Cardiac muscle cell (in vitro differentiated cells and primary cell): ENCODE measurements around the gene NLGN4Y. TPM values are rescaled to one million over a fixed set of nuclear protein-coding genes. Genes with fewer than 3 reads are reported as not detected.
"Not testable (repeated sequence)": the region's sequence is repeated elsewhere in the genome, so short reads cannot be mapped to it uniquely, and the experiment has no call there.

ENCODE experiments used
- DNase-seq, 2 donors: peaks; one replicate each; pipeline versions ENCODE4 v3.0.0 to v3.0.0-alpha.2; 2010 to 2017; ENCODE audit warnings: low read depth in 1 of 2, low spot score in 1 of 2
- H3K27ac ChIP-seq: fragments of 200-600 bp; sonication (generic); 2 replicates; pipeline ENCODE4 v1.5.1; 2016
- H3K27me3 ChIP-seq: fragments of 200-600 bp; sonication (generic); 2 replicates; pipeline ENCODE4 v1.6.0; 2016; ENCODE audit warnings: control low read depth
- H3K36me3 ChIP-seq: fragments of 200-600 bp; sonication (generic); 2 replicates; pipeline ENCODE4 v1.5.1; 2016; ENCODE audit warnings: control low read depth
- H3K4me1 ChIP-seq: fragments of 200-600 bp; sonication (generic); 2 replicates; pipeline ENCODE4 v1.8.1; 2017; ENCODE audit warnings: low read depth, mild to moderate bottlenecking, mixed run types
- H3K4me3 ChIP-seq: fragments of 200-600 bp; sonication (generic); 2 replicates; pipeline ENCODE4 v1.5.1; 2016; ENCODE audit warnings: mild to moderate bottlenecking
- H3K9me3 ChIP-seq: fragments of 200-600 bp; sonication (generic); 2 replicates; pipeline ENCODE4 v1.5.1; 2017; ENCODE audit warnings: low read depth, mild to moderate bottlenecking, control low read depth
- polyA plus RNA-seq: library from polyadenylated mRNA; unstranded; fragments of >200 nt; fragmentation: Nextera tagmentation; extraction: Ambion mirVana; gene quantifications from 2 replicates; pipeline ENCODE4 v1.2.1, GENCODE V29; 2016
- total RNA-seq: library from RNA; depleted of rRNA; stranded (reverse); fragments of >200 nt; gene quantifications from 2 replicates; pipeline ENCODE4 v1.2.3, GENCODE V29; 2016
- TF ChIP-seq, protein P1 (sequence below): IDR thresholded peaks from 2 replicates; pipeline ENCODE4 v1.5.1; 2012; ENCODE audit warnings: low read depth, mild to moderate bottlenecking, low read length

Gene NLGN4Y
- total and polyA plus RNA-seq, 2 experiments from 2014 or later, result 0.09 TPM; not detected in 1

DNA sequence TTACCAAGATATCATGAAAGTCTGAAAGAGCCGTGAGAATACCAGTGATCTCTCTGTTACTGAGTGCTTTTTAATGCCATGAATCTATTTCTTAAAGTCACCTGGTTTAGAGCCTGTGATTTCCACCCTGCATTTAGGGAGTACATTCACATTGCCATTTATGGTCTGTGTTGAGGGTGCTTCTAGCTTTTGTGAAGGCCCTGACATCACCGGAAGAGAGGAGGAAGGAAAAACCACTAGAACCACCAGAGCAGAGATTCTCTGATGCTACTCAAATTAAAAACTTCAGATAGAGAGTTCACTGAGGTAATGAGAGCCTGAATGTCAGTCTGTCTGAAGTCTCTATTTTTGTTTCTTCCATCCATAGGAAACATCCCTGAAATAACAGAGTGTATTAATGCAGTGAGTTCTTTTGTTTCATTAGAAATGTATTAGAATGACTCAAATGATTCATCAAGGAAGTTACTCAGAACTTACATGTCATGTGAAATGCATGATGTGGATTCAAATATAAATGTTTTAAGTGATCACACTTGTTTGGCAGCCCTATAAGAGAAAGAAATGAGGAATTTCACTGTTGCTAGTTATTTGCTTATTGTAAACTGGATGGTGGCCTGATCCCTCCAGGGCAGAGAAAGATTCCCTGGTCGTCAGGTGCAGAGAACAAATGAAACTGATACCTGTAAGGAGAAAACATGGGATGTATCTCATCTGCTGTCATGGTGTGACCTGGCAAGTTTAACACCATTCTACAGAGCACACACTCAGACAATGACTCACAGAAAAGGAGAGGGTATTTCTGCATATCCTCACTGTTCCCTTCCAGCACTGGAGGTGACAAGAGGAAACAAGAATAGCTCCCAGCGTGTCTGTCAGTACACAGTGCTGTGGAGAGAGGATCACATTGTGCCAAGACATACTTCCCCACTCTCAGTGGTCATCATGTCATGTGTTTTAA, 310.1 kb downstream of the NLGN4Y start:
- H3K36me3 ChIP-seq, result no peaks in the 10 kb centered on the region
- H3K9me3 ChIP-seq, result no peaks in the 10 kb centered on the region
- H3K4me3 ChIP-seq, result no peak overlapping the region
- peak in 1 of 2 donors; percentile 38 for DNase-seq
- no peaks in the 10 kb centered on the region for H3K4me1 ChIP-seq
- H3K27me3 ChIP-seq, result no peaks in the 10 kb centered on the region
- TF ChIP-seq, protein P1, sequence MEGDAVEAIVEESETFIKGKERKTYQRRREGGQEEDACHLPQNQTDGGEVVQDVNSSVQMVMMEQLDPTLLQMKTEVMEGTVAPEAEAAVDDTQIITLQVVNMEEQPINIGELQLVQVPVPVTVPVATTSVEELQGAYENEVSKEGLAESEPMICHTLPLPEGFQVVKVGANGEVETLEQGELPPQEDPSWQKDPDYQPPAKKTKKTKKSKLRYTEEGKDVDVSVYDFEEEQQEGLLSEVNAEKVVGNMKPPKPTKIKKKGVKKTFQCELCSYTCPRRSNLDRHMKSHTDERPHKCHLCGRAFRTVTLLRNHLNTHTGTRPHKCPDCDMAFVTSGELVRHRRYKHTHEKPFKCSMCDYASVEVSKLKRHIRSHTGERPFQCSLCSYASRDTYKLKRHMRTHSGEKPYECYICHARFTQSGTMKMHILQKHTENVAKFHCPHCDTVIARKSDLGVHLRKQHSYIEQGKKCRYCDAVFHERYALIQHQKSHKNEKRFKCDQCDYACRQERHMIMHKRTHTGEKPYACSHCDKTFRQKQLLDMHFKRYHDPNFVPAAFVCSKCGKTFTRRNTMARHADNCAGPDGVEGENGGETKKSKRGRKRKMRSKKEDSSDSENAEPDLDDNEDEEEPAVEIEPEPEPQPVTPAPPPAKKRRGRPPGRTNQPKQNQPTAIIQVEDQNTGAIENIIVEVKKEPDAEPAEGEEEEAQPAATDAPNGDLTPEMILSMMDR, result no peak
- no peak overlapping the region for H3K27ac ChIP-seq

DNA sequence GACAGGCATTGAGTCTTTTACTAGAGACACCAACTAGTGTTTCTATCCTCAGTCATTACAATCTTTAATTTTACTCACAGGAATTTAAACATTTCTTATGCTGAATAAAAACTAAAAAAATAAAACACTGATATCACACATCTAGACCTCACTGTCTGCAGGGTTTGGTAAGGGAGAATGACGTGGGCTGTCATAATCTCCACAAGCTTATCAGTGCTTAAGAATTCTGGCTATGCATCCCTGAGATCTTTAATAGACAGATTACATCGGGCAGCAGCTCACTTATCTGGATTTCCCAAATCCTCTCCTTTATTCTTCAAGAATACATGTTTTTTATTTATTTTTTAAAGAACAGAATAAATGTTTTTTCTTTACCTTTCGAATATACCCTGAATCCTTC, 313.1 kb downstream of the NLGN4Y start:
- Histone ChIP-seq H3K4me1 (no peaks in the 10 kb centered on the region), H3K27me3 (no peaks in the 10 kb centered on the region), H3K4me3 (no peak overlapping the region), H3K27ac (no peak overlapping the region), H3K36me3 (no peaks in the 10 kb centered on the region), H3K9me3 (no peaks in the 10 kb centered on the region)
- TF ChIP-seq, protein P1, result no peak
- DNase-seq, result peak in 1 of 2 donors; percentile 29

GRCh38 chrY:14850734-14851133, 326.4 kb downstream of the NLGN4Y start:
- TF ChIP-seq, protein P1, result no peak
- peak in 1 of 2 donors; percentile 63 for DNase-seq
- Histone ChIP-seq H3K4me1 (no peaks in the 10 kb centered on the region), H3K27me3 (no peaks in the 10 kb centered on the region), H3K9me3 (no peaks in the 10 kb centered on the region), H3K4me3 (no peak overlapping the region), H3K36me3 (no peaks in the 10 kb centered on the region), H3K27ac (no peak overlapping the region)

- Histone ChIP-seq H3K9me3 (no peaks in the 10 kb centered on the region), H3K27ac (no peak overlapping the region)
Measured at GRCh38 chrY:14860448-14860847, 336.1 kb downstream of the NLGN4Y start.

DNA sequence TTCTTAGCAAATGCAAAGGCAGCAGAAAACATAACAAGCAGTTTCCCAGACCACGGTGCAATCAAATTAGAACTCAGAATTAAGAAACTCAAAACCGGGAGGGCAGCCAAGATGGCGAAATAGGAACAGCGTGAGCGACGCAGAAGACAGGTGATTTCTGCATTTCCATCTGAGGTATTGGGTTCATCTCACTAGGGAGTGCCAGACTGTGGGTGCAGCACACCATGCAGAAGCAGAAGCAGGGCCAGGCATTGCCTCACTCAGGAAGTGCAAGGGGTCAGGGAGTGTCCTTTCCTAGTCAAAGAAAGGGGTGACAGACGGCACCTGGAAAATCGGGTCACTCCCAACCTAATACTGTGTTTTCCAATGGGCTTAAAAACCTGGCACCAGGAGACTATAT, 336.7 kb downstream of the NLGN4Y start:
- DNase-seq, result peak in 1 of 2 donors; percentile 17
- H3K27me3 ChIP-seq, H3K9me3 ChIP-seq, H3K27ac ChIP-seq, H3K36me3 ChIP-seq, H3K4me3 ChIP-seq, H3K4me1 ChIP-seq: not testable (repeated sequence)

More at GRCh38 chrY:14860448-14860847, 336.1 kb downstream of the NLGN4Y start:
- no peak for DNase-seq
- TF ChIP-seq, protein P1, result no peak
- no peaks in the 10 kb centered on the region for H3K27me3 ChIP-seq
- H3K4me3 ChIP-seq, result no peak overlapping the region
- no peaks in the 10 kb centered on the region for H3K4me1 ChIP-seq
- H3K36me3 ChIP-seq, result no peaks in the 10 kb centered on the region

DNA sequence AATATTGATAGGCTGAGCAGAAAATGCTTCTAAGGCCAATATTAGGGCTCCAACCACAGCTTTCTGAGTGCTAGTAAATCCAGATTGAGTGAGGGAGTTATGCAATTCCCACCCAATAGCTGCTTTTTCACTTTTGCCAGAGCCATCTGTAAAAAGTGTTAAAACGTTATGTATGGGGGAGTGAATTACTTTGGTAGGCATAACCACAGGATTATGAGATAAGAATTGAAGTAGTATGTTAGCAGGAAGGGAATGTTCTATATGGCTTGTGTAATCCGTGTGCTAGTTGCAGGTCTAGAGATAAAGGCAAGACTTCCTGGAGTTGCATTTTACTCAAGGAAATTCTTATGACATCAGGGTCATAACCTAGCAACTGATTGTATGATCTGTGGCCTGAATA, 347.6 kb downstream of the NLGN4Y start:
- Histone ChIP-seq H3K4me1 (no peaks in the 10 kb centered on the region), H3K4me3 (no peak overlapping the region), H3K27ac (no peak overlapping the region), H3K36me3 (no peaks in the 10 kb centered on the region), H3K9me3 (no peaks in the 10 kb centered on the region), H3K27me3 (no peaks in the 10 kb centered on the region)
- peak in 1 of 2 donors; percentile 72 for DNase-seq
- TF ChIP-seq, protein P1, result no peak
